ENCODE measurements around the gene ZSWIM6.

Gene ZSWIM6

GRCh38 chr5:61586096-61587084 is 254.3 kb downstream of the ZSWIM6 start:
- H3K4me3 ChIP-seq (ENCODE audit: low read depth, low read length), result no peak overlapping the region

DNA sequence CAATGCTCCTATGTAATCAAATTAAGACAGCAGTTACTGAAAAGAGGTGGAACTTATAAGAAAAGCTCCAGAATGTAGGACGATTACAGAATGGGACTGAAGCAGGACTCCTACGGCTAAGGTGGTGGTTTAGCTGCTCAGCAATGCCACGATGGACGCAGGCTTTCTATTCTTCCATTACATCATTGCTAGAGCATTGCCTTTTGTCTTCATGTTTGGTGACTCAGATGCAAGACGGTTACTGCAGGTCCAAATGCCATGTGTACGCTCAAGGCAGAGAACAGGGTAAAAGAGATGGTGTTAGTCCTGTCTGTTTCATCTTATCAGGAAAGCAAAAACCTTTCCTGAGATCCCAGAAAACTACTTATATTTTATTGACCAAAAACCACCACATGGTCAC is 255.1 kb downstream of the ZSWIM6 start:
- H3K4me3 ChIP-seq (ENCODE audit: low read depth, low read length), result no peak overlapping the region

- H3K4me3 ChIP-seq (ENCODE audit: low read depth, low read length), result no peak overlapping the region
Observed at GRCh38 chr5:61588216-61588615, 256.2 kb downstream of the ZSWIM6 start.

- H3K4me3 ChIP-seq (ENCODE audit: low read depth, low read length), result no peak overlapping the region
Observed at GRCh38 chr5:61589946-61590345, 257.9 kb downstream of the ZSWIM6 start.

DNA sequence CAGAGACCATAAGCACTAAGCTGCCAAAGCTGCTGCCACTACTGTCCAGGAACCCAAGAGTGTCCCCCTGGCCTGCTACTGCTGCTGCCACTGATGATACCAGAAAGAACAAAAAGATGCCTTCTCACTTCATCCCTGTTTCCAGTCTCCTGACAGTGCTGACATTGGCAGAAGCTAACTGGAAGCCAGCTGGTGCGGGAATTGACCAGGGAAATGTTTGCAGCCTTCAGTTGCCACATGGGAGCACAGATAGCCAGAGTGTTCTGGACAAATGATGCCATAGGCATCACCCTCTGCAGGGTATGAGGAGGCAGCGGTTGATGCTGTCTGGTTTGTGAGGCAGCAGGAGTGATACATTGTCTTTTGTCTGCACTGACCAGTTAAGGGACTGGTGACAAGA is 258.4 kb downstream of the ZSWIM6 start:
- no peak overlapping the region for H3K4me3 ChIP-seq (ENCODE audit: low read depth, low read length)

GRCh38 chr5:61591859-61592258 is 259.8 kb downstream of the ZSWIM6 start:
- H3K4me3 ChIP-seq (ENCODE audit: low read depth, low read length), result no peak overlapping the region

DNA sequence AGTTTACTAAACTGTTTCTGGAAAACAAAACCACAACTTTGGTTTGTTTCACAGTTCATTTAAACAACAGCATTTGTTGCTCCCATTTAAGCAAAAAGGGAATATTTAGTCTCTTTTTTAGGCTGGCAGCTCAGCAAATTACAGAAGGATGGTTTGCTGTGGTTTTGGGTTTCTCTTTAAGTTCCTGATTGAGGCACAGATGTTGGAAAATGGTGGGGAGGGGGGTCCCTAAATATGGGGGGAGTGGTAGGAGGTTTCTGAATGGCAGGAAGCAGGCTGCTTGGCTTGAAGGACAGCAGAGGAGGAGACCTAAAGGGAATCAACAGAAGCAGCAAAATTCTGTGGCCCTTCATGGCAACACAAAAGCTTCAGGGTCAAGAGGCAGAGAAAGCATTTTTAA is 263.4 kb downstream of the ZSWIM6 start:
- no peak overlapping the region for H3K4me3 ChIP-seq (ENCODE audit: low read depth, low read length)

Data from iPS-11a (cell line).